ENCODE measurements around the gene BMP8B.
"Not testable (repeated sequence)": the region's sequence is repeated elsewhere in the genome, so short reads cannot be mapped to it uniquely, and the experiment has no call there.

The BMP8B gene

GRCh38 chr1:39788426-39788757, 273 bp downstream of the BMP8B start:
- Histone ChIP-seq H3F3A (ENCODE audit: insufficient read depth) (no peaks in the 10 kb centered on the region), H3K27me3 (ENCODE audit: low read length) (no peaks in the 10 kb centered on the region), H3K9me2 (replicated peaks; ENCODE audit: insufficient read depth, low read length) (no peaks in the 10 kb centered on the region), H3K9ac (ENCODE audit: low read length) (no peak overlapping the region), H3K4me2 (ENCODE audit: low read depth, low read length, poor library complexity, severe bottlenecking) (no peak overlapping the region), H3K79me2 (ENCODE audit: insufficient read depth, low read length) (no peaks in the 10 kb centered on the region), H2AFZ (ENCODE audit: low read depth, low read length, severe bottlenecking) (no peak overlapping the region), H4K20me1 (ENCODE audit: low read depth, low read length) (no peaks in the 10 kb centered on the region), H3K36me3 (ENCODE audit: low read length) (no peaks in the 10 kb centered on the region), H3K4me3 (ENCODE audit: insufficient read depth, low read length, poor library complexity, severe bottlenecking) (no peak overlapping the region), H3K27ac (ENCODE audit: low read depth, low read length) (no peak overlapping the region), H3K9me3 (ENCODE audit: insufficient read depth, low read length) (no peaks in the 10 kb centered on the region)
- TF ChIP-seq, protein P1, sequence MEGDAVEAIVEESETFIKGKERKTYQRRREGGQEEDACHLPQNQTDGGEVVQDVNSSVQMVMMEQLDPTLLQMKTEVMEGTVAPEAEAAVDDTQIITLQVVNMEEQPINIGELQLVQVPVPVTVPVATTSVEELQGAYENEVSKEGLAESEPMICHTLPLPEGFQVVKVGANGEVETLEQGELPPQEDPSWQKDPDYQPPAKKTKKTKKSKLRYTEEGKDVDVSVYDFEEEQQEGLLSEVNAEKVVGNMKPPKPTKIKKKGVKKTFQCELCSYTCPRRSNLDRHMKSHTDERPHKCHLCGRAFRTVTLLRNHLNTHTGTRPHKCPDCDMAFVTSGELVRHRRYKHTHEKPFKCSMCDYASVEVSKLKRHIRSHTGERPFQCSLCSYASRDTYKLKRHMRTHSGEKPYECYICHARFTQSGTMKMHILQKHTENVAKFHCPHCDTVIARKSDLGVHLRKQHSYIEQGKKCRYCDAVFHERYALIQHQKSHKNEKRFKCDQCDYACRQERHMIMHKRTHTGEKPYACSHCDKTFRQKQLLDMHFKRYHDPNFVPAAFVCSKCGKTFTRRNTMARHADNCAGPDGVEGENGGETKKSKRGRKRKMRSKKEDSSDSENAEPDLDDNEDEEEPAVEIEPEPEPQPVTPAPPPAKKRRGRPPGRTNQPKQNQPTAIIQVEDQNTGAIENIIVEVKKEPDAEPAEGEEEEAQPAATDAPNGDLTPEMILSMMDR (IDR thresholded peaks at IDR 0.05; ENCODE audit: insufficient read depth, low read length, poor library complexity, severe bottlenecking) = no peak
- no peak for TF ChIP-seq EZH2phosphoT487 (conservative IDR thresholded peaks at IDR 0.05; ENCODE audit: low read length)

DNA sequence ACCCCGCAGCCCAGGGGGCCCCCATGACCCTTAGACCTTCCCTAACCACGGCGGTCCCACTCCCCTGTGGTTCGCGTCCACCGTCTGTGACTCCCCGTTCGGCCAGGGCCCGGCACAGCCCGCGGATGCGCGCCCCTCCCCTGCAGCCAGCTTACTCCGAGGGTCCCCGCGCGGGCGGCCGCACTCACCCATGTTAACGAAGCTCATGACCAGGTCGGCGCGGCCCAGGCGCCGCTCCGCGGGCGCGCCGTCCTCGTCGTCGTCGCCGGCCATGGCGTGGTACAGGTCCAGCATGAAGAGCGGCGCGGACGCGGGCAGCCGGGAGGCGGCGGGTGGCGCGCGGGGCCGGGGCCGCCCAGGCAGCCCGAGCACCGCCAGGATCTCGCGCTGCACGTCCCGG, 701 bp downstream of the BMP8B start:
- H3K27me3 ChIP-seq (ENCODE audit: low read length); H3K36me3 ChIP-seq (ENCODE audit: low read length); H3K9me2 ChIP-seq (replicated peaks; ENCODE audit: insufficient read depth, low read length); H3K9me3 ChIP-seq (ENCODE audit: insufficient read depth, low read length); H3K9ac ChIP-seq (ENCODE audit: low read length); H3K27ac ChIP-seq (ENCODE audit: low read depth, low read length); H4K20me1 ChIP-seq (ENCODE audit: low read depth, low read length); H3K4me2 ChIP-seq (ENCODE audit: low read depth, low read length, poor library complexity, severe bottlenecking); H2AFZ ChIP-seq (ENCODE audit: low read depth, low read length, severe bottlenecking); H3K79me2 ChIP-seq (ENCODE audit: insufficient read depth, low read length); H3F3A ChIP-seq (ENCODE audit: insufficient read depth); H3K4me3 ChIP-seq (ENCODE audit: insufficient read depth, low read length, poor library complexity, severe bottlenecking): not testable (repeated sequence)

- H2AFZ ChIP-seq (ENCODE audit: low read depth, low read length, severe bottlenecking) = no peak overlapping the region
- no peaks in the 10 kb centered on the region for H3K9me2 ChIP-seq (replicated peaks; ENCODE audit: insufficient read depth, low read length)
- no peak overlapping the region for H3K9ac ChIP-seq (ENCODE audit: low read length)
- H3K79me2 ChIP-seq (ENCODE audit: insufficient read depth, low read length) = no peaks in the 10 kb centered on the region
- H3K9me3 ChIP-seq (ENCODE audit: insufficient read depth, low read length) = no peaks in the 10 kb centered on the region
- H3F3A ChIP-seq (ENCODE audit: insufficient read depth) = no peaks in the 10 kb centered on the region
- H3K36me3 ChIP-seq (ENCODE audit: low read length) = no peaks in the 10 kb centered on the region
- no peak overlapping the region for H3K27ac ChIP-seq (ENCODE audit: low read depth, low read length)
- no peak overlapping the region for H3K4me2 ChIP-seq (ENCODE audit: low read depth, low read length, poor library complexity, severe bottlenecking)
- H3K27me3 ChIP-seq (ENCODE audit: low read length) = no peaks in the 10 kb centered on the region
- TF ChIP-seq, protein P1 (IDR thresholded peaks at IDR 0.05; ENCODE audit: insufficient read depth, low read length, poor library complexity, severe bottlenecking) = no peak
- no peak for TF ChIP-seq EZH2phosphoT487 (conservative IDR thresholded peaks at IDR 0.05; ENCODE audit: low read length)
- H4K20me1 ChIP-seq (ENCODE audit: low read depth, low read length) = no peaks in the 10 kb centered on the region
- H3K4me3 ChIP-seq (ENCODE audit: insufficient read depth, low read length, poor library complexity, severe bottlenecking) = no peak overlapping the region
Observed at GRCh38 chr1:39787468-39787867, 1.2 kb downstream of the BMP8B start.

DNA sequence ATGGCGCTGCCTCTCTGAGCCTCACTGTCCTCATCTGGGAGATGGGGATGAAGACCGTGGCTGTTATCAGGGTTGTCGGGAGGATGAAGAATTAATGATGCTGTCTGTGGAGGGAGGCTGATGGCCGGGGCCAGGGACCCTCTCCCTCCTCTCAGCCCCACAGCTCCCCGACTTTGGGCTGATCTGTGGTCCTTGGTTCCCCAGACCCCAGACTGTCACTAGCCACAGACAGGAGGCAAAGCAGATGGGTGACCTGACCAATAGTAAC, 1.6 kb downstream of the BMP8B start:
- not testable (repeated sequence) for H3K27ac ChIP-seq (ENCODE audit: low read depth, low read length); H3K79me2 ChIP-seq (ENCODE audit: insufficient read depth, low read length); H3K9me3 ChIP-seq (ENCODE audit: insufficient read depth, low read length); H3K9me2 ChIP-seq (replicated peaks; ENCODE audit: insufficient read depth, low read length); H2AFZ ChIP-seq (ENCODE audit: low read depth, low read length, severe bottlenecking); H3K4me2 ChIP-seq (ENCODE audit: low read depth, low read length, poor library complexity, severe bottlenecking); H3K36me3 ChIP-seq (ENCODE audit: low read length); H3K4me3 ChIP-seq (ENCODE audit: insufficient read depth, low read length, poor library complexity, severe bottlenecking); H3K27me3 ChIP-seq (ENCODE audit: low read length); H3F3A ChIP-seq (ENCODE audit: insufficient read depth); H3K9ac ChIP-seq (ENCODE audit: low read length); H4K20me1 ChIP-seq (ENCODE audit: low read depth, low read length)

DNA sequence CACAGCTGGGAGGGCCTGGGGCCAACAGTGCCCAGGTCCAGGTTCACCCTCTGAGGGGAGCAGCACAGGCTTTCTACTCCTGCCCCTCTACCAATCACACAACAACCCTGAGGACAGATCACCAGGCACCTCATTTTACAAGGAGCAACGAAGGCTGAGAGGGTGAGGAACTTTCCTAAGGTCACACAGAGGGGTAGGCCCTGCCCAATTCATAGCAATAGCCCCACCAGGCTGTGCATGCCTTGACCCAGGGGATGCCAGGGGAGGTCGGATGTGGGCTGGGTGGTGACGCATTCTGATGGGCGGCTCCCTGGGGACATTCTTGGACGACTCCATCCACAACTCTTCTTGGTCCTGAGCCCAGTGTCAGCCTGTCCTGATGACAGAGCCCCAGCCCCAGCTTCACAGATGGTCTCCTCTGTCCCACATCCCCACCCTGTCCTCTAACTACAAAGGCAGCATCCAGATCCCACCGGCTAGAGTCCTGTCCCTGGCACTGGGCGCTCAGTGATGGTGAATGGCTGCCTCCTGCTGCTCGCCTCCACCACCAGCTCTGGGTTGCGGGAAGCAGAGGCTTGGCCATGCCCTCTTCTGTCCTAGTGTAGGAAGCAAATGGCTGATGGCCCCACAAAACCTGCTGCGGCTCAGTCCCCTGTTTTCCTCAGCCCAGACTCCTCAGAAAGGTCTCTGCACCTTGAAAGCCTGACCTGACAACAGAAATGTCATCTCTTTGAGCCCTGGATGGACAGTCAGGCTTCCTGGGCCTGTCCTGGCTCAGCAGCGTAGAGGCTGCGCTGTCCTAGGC, 2.2 kb downstream of the BMP8B start:
- H3K9ac ChIP-seq (ENCODE audit: low read length); H3K9me3 ChIP-seq (ENCODE audit: insufficient read depth, low read length); H3K27ac ChIP-seq (ENCODE audit: low read depth, low read length); H3K27me3 ChIP-seq (ENCODE audit: low read length); H2AFZ ChIP-seq (ENCODE audit: low read depth, low read length, severe bottlenecking); H3K79me2 ChIP-seq (ENCODE audit: insufficient read depth, low read length); H4K20me1 ChIP-seq (ENCODE audit: low read depth, low read length); H3F3A ChIP-seq (ENCODE audit: insufficient read depth); H3K36me3 ChIP-seq (ENCODE audit: low read length); H3K9me2 ChIP-seq (replicated peaks; ENCODE audit: insufficient read depth, low read length); H3K4me2 ChIP-seq (ENCODE audit: low read depth, low read length, poor library complexity, severe bottlenecking); H3K4me3 ChIP-seq (ENCODE audit: insufficient read depth, low read length, poor library complexity, severe bottlenecking): not testable (repeated sequence)

DNA sequence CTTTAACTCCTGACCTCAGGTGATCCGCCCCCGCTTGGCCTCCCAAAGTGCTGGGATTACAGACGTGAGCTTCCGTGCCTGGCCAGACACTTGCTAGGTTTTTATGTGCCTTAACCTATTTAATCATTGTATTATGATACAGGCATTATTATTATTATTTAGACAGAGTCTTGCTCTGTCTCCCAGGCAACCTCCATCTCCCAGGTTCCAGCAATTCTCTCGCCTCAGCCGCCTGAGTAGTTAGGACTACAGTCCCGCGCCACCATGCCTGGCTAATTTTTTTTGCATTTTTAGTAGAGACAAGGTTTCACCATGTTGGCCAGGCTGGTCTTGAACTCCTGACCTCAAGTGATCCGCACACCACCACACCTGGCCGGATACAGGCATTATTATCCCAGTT, 6.0 kb downstream of the BMP8B start:
- not testable (repeated sequence) for H3K79me2 ChIP-seq (ENCODE audit: insufficient read depth, low read length); H3F3A ChIP-seq (ENCODE audit: insufficient read depth); H3K9me3 ChIP-seq (ENCODE audit: insufficient read depth, low read length); H3K27me3 ChIP-seq (ENCODE audit: low read length); H3K27ac ChIP-seq (ENCODE audit: low read depth, low read length); H3K9me2 ChIP-seq (replicated peaks; ENCODE audit: insufficient read depth, low read length); H3K4me2 ChIP-seq (ENCODE audit: low read depth, low read length, poor library complexity, severe bottlenecking); H3K36me3 ChIP-seq (ENCODE audit: low read length); H4K20me1 ChIP-seq (ENCODE audit: low read depth, low read length); H3K9ac ChIP-seq (ENCODE audit: low read length); H3K4me3 ChIP-seq (ENCODE audit: insufficient read depth, low read length, poor library complexity, severe bottlenecking); H2AFZ ChIP-seq (ENCODE audit: low read depth, low read length, severe bottlenecking)

Measured in SU-DHL-6 (cell line).